Activated T-cell treated with anti-CD3 and anti-CD28 coated beads for 4 hours (primary cell): ENCODE measurements around the gene CYP27A1.

Experiments used
- DNase-seq: peaks from one replicate; pipeline ENCODE4 v3.0.0-alpha.2; 2020

Gene CYP27A1

DNA sequence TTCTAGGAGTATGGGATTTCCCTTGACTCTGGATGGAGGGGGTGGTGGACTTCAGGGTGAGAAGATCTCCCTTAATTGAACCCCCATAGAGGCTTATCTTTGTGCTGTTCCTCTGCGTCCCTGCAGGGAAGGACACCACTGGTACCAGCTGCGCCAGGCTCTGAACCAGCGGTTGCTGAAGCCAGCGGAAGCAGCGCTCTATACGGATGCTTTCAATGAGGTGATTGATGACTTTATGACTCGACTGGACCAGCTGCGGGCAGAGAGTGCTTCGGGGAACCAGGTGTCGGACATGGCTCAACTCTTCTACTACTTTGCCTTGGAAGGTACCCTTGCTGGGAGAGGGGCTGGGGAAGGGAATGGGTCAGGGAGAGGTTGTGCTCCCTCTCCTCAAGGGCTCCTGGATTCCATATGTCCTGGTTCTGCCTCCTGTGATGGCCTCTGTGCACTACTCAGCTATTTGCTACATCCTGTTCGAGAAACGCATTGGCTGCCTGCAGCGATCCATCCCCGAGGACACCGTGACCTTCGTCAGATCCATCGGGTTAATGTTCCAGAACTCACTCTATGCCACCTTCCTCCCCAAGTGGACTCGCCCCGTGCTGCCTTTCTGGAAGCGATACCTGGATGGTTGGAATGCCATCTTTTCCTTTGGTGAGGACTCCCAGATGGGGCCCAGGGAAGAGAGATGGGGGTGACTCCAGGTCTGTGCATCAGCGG lies 30.3 kb downstream of the CYP27A1 start:
- no peak for DNase-seq

DNA sequence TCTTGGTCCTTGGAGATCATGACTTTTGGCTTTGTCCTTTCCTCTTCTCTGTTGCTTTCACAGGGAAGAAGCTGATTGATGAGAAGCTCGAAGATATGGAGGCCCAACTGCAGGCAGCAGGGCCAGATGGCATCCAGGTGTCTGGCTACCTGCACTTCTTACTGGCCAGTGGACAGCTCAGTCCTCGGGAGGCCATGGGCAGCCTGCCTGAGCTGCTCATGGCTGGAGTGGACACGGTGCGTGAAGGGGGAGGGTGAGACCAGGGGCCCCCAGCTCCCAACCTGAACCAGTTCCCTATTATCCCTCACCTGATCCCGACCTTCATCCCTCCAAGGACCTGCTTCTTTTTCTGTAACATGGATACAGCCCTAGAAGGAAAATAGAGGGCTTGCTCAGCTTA lies 30.9 kb downstream of the CYP27A1 start:
- no peak for DNase-seq

DNA sequence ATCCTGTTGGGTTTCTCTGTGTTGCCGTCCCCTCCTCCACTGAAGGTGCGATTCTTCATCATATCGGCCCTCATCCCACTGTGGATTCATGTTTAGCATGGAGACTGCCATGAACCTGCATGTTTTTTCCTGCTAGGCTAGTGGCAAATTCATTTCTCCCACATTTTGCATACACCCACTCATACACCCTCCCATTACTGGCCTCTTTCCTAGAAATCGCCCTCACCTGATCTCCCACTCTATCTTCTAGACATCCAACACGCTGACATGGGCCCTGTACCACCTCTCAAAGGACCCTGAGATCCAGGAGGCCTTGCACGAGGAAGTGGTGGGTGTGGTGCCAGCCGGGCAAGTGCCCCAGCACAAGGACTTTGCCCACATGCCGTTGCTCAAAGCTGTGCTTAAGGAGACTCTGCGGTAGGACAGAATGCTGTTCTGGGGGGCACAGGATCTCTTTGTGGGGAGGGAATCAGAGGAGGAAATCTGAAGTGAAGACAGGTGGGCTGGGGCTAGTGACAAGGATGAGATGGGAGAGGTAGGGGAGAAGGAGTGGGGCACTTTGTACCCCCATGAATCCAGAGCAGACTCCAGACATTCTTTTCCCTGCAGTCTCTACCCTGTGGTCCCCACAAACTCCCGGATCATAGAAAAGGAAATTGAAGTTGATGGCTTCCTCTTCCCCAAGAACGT lies 32.0 kb downstream of the CYP27A1 start:
- DNase-seq: no peak

DNA sequence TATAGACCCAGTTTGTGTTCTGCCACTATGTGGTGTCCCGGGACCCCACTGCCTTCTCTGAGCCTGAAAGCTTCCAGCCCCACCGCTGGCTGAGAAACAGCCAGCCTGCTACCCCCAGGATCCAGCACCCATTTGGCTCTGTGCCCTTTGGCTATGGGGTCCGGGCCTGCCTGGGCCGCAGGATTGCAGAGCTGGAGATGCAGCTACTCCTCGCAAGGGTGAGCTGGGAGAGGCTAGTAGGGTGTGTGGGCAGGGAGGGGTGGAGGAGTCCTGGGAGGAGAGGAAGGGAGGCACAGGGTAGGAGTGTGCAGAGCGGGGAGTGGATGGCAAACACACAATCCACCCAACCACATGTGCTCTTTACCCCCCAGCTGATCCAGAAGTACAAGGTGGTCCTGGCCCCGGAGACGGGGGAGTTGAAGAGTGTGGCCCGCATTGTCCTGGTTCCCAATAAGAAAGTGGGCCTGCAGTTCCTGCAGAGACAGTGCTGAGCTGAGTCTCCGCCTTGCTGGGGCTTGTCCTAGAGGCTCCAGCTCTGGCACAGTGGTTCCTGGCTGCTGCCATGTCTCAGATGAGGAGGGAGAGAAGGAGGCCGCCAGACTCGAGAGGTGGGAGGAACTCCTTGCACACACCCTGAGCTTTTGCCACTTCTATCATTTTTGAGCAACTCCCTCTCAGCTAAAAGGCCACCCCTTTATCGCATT lies 32.7 kb downstream of the CYP27A1 start:
- DNase-seq: no peak

DNA sequence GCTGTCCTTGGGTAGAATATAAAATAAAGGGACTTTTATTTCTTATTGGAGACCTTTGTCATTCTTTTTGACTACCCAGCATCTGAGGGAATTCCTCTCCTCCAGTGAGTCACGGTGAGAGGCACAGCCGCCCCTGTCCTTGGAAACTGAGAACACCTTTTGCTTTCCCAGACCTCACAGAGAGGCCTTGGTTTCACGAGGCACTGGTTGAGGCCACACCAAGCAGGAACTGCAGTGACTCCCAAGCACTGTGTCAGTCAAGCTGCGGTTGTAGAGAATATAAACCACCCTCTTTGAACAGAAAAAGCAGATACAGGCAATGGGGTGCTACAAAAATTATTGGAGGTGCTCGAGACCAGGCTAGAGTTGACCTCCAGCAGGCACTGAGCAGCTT lies 33.3 kb downstream of the CYP27A1 start:
- DNase-seq: no peak

DNA sequence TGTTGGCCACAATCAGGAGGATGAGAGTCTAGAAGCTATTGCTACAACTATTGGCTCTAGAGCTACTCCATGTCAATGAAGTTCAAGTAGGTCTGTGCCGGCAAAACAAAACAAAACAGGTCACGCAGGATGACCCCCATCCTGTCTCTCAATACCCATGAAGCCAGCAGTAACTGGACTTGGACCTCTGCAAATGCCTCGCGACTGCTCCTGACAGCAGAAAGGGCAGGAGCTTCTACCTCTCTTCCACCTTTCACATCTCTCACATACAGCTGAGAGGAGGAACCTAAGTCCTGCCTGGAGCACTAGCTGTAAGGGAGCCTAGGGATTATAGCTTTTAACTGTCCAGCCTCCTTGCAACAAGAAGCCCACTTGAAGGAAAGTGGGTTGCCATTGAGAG lies 33.7 kb downstream of the CYP27A1 start:
- no peak for DNase-seq

DNA sequence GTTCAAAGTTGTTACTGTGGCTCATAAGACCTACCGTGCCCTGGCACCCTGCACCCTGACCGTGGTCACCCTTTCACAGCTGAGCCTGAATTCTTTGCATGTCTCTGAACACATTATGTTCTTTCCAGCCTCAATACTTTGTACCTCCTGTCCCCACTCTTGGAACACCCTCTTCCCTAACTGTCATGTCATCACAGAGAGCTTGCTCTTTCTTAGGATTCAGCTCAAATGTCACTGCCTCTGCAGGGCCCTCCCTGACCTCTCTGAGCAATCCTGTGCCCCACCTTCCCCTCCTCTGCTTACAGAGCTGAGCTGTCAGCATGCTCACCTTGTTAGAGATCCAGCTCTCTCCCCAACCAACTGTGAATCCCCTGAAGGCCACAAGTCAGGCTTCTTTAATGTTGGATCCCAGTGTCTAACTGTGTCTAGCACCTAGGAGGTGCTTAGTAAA lies 34.6 kb downstream of the CYP27A1 start:
- DNase-seq: no peak

DNA sequence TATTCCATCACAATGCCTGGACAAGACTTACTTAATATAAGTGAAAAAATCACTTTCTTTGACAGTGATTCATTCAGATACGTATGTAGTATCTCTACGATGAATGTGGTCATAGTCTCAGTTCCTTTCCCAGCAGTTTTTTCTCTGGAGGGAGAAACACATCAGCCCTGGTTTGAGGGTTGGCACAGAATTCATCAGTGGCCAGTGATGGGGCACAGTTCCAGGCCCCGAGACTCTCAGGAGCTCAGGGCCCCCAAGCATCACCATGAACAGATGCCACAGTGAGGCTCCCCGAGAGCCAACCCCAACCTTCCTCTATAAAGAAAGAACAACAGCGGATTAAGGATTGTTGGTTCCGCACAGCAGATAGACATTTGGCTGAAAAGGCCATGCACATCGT lies 37.1 kb downstream of the CYP27A1 start:
- no peak for DNase-seq

DNA sequence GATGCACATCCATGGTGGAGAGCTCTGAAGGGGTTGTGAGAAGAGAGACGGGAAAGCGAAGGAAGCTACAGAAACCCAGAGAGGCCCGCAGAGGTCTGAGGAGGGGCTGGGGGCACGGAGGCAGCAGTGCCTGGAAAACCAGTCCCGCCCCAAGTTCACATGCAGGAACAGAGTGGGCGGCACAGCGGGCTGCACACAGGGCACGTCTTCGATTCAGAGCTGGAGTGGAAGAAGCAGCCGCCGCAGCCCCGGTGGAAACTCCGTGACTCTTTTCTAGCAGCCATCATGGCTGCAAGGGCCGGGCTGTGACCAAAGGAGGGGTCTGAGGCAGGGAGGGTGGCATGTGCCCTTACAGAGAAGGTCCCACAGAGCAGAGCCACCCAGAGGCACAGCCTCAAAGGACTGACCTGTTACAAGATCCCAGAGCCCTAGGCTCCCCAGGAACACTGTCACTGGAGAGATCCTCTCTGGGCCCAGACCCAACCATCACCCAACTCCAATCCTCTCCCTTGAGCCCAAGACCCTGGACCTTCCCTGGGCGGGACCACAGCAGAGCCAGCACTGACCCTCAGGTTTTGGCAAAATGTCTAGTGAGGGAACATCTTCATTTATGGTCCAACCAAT lies 38.9 kb downstream of the CYP27A1 start:
- no peak for DNase-seq

DNA sequence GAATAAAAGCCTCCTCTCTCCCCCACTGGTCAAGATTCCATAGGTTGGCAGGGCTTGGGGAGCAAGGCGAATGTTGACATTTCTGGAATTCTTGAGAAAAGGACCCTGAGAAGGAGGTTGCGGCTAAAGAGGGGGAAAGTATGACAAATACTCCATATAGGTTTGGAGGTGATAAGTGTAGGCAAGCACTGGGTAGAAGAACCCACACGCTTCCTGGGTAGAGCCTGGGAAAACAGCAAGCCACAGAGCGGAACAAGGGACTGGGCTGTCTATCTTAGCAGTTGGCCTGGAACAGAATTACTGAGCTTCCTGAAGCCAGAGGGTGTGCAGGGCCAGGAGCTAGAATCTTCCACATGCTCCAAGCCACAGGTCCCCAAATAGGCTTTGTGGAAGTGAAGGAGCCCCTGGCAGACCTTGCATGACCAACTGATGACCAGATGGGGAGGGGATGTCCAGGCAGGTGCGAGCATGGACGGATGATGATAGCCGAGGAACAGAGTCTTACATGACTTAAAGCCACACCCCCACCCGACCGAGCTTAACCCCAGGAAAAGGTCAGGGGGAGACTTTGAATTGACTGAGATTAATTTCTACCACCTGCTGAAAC lies 39.8 kb downstream of the CYP27A1 start:
- DNase-seq: no peak

DNA sequence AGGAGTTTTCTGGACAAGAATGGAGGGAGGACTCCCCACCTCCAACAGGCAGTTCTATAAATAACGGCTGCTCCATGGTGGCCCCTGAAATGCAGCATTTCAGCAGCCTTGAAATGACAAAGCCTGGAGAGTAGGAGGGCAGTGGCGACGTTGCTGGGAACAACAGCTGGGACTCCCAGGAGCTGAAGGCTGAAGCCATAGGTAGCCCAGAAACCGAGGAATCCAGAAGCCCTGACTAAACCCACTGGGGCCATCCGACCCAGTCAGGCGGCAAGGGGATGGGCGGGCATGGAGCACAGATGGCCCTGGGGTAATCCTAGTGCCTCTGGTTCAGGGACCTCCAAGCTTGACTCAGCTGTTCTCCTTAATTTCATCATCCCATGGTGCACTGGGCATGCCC lies 40.7 kb downstream of the CYP27A1 start:
- DNase-seq: no peak

DNA sequence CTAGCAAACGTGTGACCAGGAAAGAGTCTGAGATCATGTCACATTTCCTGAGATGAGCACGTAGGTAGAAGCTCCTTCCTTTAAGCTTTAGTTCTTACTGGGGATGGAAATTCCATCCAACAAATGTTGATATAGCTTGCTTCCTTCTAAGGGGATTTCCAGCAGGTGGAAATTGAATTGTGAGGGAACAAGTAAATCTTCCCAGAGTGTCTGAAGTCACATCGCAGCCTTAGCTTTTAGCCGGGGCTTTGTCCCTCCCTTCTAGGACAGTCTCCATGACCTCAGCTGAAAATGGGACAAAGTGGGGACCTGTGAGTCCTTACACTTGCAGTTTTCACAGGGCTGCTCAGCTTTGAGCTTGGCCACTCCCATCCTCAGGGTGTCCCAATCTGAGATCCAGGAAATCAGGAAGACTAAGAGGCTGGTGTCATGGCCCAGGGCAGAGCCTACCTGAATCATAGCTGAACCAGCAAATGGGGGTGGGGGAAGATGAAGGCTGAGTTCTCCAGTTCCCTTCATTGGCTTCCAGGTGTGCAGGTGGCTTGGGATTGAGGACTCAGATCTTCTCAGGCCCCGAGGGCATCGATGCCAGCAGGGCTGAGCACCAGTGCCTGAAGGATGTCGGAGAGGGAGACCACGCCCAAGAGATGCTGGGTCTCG lies 41.4 kb downstream of the CYP27A1 start:
- DNase-seq: no peak

DNA sequence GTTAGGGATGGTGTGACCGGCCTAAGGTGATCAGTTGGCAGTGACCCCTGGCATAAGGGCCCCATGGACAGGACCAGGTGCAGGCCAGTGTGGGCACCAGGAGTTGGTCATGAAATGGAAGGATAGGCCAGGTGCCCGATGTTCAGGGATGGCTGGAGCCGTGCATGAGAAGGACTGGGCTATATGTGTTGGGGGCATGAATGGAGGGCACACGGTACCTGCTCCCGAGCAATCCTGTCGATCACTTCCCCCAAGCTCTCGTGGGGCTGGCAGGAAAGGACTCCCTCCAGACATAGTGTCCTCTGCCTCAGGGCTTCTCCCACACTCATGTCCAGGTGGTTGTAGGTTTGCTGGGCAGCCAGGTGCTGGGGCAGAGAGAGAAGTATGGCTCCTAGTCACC lies 42.1 kb downstream of the CYP27A1 start:
- no peak for DNase-seq

DNA sequence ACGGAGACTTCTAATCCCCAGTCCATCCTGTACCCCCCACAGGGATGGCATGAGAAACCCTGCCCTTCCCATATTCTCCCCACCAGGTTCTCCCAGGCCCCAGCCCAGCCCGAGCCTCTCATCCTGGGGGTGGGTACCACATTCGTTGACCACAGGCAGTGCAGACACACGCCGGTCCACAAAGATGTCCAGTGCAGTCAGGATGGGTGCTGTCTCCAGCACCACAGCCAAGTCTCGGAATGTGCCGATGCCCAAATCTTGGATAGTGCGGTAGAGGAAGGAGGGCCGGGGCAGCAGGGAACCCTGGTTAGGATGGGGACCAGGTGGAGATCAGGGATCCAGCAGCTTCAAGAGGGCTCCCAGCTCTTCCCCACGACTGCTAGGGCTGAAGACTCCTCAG lies 44.8 kb downstream of the CYP27A1 start:
- no peak for DNase-seq

DNA sequence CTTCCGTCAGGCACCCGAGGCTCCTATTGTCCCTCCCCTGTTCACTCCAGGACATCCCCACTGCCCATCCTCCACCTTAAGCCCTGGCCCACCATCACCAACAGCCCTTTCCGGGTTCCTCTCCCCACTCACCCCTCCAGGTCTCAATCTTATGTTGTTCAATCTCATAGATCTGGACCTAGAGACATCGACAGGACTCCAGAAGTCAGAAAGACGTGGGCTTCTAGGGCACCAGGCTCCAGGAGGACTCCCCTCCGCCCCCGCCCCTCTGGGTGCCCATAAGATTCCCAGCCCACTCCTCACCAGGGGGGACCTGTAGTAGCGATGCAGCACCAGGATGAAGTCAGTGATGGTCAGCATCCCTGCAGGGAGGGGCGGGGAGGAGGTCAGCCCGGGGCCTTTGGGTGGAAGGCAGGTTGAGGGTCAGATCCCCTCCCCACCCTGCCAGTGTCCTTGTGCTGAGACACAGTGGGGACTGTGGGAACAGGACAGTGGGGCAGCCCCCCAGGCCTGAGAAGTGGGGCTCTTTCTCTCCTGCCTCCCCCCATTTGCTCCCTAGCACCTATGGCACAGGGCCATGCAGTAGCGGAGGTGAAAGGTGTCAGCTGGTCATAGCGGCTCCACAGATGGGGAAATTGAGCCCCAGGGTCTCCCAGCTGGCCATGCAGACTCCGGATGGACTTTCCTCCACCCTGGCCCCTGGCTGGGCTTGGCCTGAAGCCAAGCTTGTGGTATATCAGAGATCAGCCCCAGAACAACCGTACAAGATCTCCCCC lies 45.9 kb downstream of the CYP27A1 start:
- no peak for DNase-seq

DNA sequence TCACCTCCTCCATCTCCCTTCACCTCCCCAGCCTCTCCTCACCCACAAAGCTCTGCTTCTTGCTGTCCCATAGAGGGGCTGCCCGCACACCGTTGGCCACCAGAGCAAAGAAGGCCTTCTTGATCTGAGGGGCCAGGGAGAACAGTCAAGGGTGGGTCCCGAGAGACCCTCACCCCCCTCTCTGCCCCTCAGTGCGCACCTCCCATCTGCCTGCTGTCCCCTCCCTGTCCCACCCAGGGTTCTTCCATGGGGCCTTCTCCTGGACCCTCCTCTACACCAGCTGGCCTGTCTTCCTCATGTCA lies 46.5 kb downstream of the CYP27A1 start:
- no peak for DNase-seq

DNA sequence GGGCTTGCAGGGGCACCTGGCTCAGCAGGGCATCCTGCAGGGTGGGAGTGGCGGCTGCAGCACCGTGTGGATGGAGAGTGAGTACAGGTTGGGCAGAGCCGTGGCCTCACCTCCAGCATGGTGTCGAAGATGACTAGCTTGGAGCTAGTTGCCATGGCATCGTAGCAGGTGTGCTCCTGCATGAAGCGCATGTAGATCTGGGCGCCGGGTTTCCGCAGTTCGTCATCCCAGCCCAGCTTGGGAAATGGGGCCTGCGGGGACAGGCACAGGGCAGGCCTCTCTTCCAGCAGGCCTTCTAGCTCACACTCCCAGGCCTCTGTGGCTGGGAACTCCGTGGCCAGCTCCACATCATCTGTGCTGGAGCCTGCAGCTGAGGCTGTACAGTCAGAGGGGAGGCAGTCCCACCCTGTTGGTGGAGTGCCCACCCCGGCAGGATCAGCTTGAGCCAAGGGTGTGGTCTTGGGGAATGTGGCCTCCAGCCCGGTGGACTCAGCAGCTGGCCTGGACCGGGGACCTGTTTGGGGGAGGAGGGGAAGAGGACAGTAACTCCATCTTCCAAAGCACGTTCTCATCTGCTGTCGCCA lies 48.0 kb downstream of the CYP27A1 start:
- DNase-seq: no peak

DNA sequence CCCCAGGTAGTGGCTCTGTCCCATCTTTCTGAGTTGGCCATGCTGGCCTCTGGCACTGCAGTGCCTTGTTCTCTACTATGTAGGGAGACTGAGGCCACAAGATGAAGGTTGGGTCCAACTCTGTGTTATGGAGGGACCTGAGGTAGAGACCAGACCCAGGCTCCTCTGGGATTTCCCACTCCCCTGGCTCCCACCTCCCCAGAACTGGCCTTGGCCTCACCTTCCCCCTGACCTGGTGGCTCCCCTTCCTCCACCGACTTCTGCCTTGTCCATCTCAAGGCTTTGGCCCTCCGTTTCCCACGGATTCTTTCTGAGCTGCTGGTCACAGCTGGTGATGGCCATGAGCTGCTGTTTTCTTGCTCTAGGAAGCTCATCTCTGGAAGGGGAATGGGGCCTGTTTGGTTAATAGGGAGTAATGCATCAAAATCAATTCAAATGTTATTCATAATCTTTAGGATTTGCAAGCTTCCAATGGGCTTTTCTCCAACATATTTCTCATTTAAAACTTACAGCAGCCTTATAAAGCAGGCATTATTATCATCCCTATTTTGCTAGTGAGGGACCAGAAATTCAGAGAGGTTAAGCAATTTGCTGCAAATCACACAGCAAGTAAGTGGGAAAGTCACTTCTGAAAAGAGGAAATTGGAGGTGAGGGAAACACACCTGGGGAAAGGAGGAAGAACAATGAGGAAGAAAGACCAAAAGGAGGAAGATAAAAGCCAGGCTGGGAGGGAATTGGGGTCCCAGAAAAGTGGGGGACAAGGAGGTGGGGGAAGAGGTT lies 48.8 kb downstream of the CYP27A1 start:
- no peak for DNase-seq

DNA sequence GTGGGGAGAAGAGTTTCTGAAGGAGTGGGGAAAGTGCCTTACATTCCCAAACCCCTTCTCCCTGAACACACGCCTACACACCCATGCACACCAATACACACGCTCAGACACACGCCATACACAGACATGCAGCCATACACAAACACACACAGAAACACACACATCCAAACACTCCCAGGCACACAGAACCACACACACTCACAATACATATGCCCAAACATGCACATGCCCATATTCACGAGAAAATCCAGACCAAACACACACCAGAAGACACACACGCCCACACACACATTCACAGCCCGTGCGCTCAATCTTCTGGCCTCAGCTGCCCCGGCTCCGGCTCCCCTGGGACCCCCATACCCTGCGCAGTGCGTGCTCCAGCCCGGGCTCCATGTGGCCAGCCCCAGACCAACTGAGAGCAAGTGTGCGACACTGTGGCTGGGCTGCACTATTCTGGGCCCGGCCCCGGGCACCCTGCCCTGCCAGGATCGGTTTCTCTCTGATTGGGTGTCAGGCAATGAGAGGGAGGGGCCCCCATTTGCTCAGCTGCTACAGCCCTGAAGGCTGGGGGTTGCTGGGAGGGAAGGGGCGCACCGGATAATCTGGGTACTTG lies 49.5 kb downstream of the CYP27A1 start, which contains the start of gene PRKAG3:
PRKAG3 (minus strand) TSS at position 426 of the 613 bp plus-strand sequence.
- DNase-seq: no peak

DNA sequence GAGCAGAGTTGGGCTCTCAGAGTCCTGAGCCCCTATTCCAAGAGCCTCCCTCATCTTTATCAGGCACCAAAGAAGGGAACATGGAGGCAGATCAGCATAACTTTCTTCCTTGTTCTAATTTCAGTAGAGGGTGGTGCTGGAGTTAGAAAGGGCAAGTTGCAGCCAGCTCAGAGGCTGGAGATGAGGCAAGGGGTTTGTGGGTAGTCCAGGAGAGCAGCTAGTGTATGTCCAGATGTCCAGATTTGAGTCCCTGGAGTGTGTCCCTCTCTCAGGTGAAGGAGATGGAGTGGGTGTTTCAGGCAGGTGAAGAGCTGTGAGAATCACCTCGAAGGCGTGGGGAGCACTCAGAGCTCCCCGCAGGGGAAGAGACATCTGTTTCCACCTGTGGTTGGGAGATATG lies 50.1 kb downstream of the CYP27A1 start:
- DNase-seq: no peak
